Suprapubic skin (tissue), 3 donors: ENCODE data around the gene GRAP2.

Experiments used
- CTCF ChIP-seq, 2 donors: fragments of 200-600 bp in 1 of 2; fragments of 450-650 bp in 1 of 2; sonication (generic) in 1 of 2; IDR thresholded peaks; one replicate each; pipeline ENCODE4 v1.5.1; 2016 to 2019; ENCODE audit warnings: antibody characterized with exemption in 2 of 2, mild to moderate bottlenecking in 1 of 2, moderate library complexity in 1 of 2
- POLR2AphosphoS5 ChIP-seq, 3 donors: sonication (generic); formaldehyde crosslinking; IDR thresholded peaks; one replicate each; pipeline ENCODE4 v1.6.1; 2017; ENCODE audit warnings: antibody characterized with exemption in 3 of 3

GRCh38 chr22:39931251-39931650 is 30.4 kb downstream of the GRAP2 start:
- TF ChIP-seq CTCF (IDR thresholded peaks at IDR 0.05): no peak
- TF ChIP-seq POLR2AphosphoS5 (IDR thresholded peaks at IDR 0.05): no peak
